ENCODE measurements around the gene SLC27A6.

DNA sequence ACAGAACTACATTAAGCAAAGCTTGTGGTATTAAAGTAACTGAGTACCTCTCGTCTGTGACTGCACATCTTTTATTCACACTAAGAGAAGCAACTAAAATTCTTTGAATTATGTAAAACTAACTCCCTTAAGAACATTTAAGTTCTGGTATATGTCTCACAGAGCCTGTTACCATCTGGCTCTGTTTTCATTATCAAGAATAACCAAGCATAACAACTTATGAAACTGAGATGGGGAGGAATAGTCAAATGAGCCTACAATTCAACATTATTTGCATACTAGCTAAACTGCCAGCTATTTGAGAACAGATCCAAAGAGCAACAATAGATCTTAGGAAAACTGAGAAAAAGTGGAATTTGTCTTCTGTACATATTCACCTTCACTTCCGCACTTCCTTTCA is 104.0 kb downstream of the SLC27A6 start:
- TF ChIP-seq, protein P1, sequence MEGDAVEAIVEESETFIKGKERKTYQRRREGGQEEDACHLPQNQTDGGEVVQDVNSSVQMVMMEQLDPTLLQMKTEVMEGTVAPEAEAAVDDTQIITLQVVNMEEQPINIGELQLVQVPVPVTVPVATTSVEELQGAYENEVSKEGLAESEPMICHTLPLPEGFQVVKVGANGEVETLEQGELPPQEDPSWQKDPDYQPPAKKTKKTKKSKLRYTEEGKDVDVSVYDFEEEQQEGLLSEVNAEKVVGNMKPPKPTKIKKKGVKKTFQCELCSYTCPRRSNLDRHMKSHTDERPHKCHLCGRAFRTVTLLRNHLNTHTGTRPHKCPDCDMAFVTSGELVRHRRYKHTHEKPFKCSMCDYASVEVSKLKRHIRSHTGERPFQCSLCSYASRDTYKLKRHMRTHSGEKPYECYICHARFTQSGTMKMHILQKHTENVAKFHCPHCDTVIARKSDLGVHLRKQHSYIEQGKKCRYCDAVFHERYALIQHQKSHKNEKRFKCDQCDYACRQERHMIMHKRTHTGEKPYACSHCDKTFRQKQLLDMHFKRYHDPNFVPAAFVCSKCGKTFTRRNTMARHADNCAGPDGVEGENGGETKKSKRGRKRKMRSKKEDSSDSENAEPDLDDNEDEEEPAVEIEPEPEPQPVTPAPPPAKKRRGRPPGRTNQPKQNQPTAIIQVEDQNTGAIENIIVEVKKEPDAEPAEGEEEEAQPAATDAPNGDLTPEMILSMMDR (IDR thresholded peaks at IDR 0.05) = no peak
- TF ChIP-seq POLR2A (IDR thresholded peaks at IDR 0.05) = no peak
